Ishikawa (cell line): ENCODE results near the gene RAD51B.

Experiments used
- CEBPB ChIP-seq: IDR thresholded peaks from 2 replicates; pipeline ENCODE4 v1.6.1; 2012
- CREB1 ChIP-seq: IDR thresholded peaks from 2 replicates; pipeline ENCODE4 v1.6.1; 2012; ENCODE audit warnings: low read depth
- EGR1 ChIP-seq: IDR thresholded peaks from 2 replicates; pipeline ENCODE4 v1.6.1; 2012
- EP300 ChIP-seq: IDR thresholded peaks from 2 replicates; pipeline ENCODE4 v1.6.1; 2012; ENCODE audit warnings: borderline replicate concordance
- FOXM1 ChIP-seq: IDR thresholded peaks from 2 replicates; pipeline ENCODE4 v1.6.1; 2012; ENCODE audit warnings: low read depth, borderline replicate concordance
- MAX ChIP-seq: IDR thresholded peaks from 2 replicates; pipeline ENCODE4 v1.6.1; 2012
- NFIC ChIP-seq: IDR thresholded peaks from 2 replicates; pipeline ENCODE4 v1.6.1; 2012
- RAD21 ChIP-seq: IDR thresholded peaks from 2 replicates; pipeline ENCODE4 v1.6.1; 2012; ENCODE audit warnings: low read depth
- REST ChIP-seq: IDR thresholded peaks from 2 replicates; pipeline ENCODE4 v1.6.1; 2012; ENCODE audit warnings: low read depth, mild to moderate bottlenecking
- TAF1 ChIP-seq: IDR thresholded peaks from 2 replicates; pipeline ENCODE4 v1.6.1; 2012; ENCODE audit warnings: low read depth, mild to moderate bottlenecking
- TCF12 ChIP-seq: IDR thresholded peaks from 2 replicates; pipeline ENCODE4 v1.6.1; 2012; ENCODE audit warnings: low read depth
- TEAD4 ChIP-seq: IDR thresholded peaks from 2 replicates; pipeline ENCODE4 v1.6.1; 2012
- USF1 ChIP-seq: IDR thresholded peaks from 2 replicates; pipeline ENCODE4 v1.6.1; 2012
- YY1 ChIP-seq: IDR thresholded peaks from 2 replicates; pipeline ENCODE4 v1.6.1; 2012; ENCODE audit warnings: low read depth
- ZBTB7A ChIP-seq: IDR thresholded peaks from 2 replicates; pipeline ENCODE4 v1.6.1; 2012; ENCODE audit warnings: low read depth

Gene RAD51B

GRCh38 chr14:68247676-68248268 is 428.2 kb downstream of the RAD51B start:
- TF ChIP-seq CREB1 (no peak), TAF1 (no peak), EP300 (no peak), CEBPB (peak; percentile 86), EGR1 (no peak), MAX (no peak)

GRCh38 chr14:68248481-68249255 is 429.1 kb downstream of the RAD51B start:
- TF ChIP-seq EGR1 (no peak), RAD21 (peak; percentile 86), EP300 (peak; percentile 57; the same call in 1 of the 2 replicates), TEAD4 (peak; percentile 56), NFIC (0 out of 2 replicates have a peak, but pooled peaks have one; percentile 11)

- TF ChIP-seq FOXM1 = peak; percentile 97
- no peak for TF ChIP-seq ZBTB7A
- TF ChIP-seq CREB1 = no peak
- peak; percentile 53; the same call in 1 of the 2 replicates for TF ChIP-seq MAX
- peak; percentile 88 for TF ChIP-seq TEAD4
- TF ChIP-seq YY1 = peak; percentile 36; the same call in 1 of the 2 replicates
- peak; percentile 22 for TF ChIP-seq RAD21
- TF ChIP-seq NFIC = peak; percentile 93
- TF ChIP-seq REST = no peak
- no peak for TF ChIP-seq TAF1
- no peak for TF ChIP-seq USF1
- TF ChIP-seq TCF12 = peak; percentile 96
- TF ChIP-seq CEBPB = peak; percentile 70; the same call in 1 of the 2 replicates
- TF ChIP-seq EGR1 = no peak
- TF ChIP-seq EP300 = peak; percentile 96
Observed at GRCh38 chr14:68249661-68250451, 430.3 kb downstream of the RAD51B start.

- no peak for TF ChIP-seq CREB1
- peak; percentile 87 for TF ChIP-seq TCF12
- peak; percentile 78 for TF ChIP-seq NFIC
- no peak for TF ChIP-seq EGR1
- TF ChIP-seq RAD21 = peak; percentile 23; the same call in 1 of the 2 replicates
- TF ChIP-seq YY1 = no peak; the same call in 1 of the 2 replicates
- TF ChIP-seq EP300 = peak; percentile 92
- peak; percentile 89; the same call in 1 of the 2 replicates for TF ChIP-seq FOXM1
- no peak for TF ChIP-seq TAF1
- TF ChIP-seq REST = no peak
- no peak for TF ChIP-seq ZBTB7A
- 0 out of 2 replicates have a peak, but pooled peaks have one; percentile 18 for TF ChIP-seq CEBPB
- peak; percentile 90 for TF ChIP-seq TEAD4
- TF ChIP-seq MAX = peak; percentile 19; the same call in 1 of the 2 replicates
- TF ChIP-seq USF1 = no peak
Observed at GRCh38 chr14:68250927-68251768, 431.6 kb downstream of the RAD51B start.
